ENCODE measurements around the gene C1orf122.

DNA sequence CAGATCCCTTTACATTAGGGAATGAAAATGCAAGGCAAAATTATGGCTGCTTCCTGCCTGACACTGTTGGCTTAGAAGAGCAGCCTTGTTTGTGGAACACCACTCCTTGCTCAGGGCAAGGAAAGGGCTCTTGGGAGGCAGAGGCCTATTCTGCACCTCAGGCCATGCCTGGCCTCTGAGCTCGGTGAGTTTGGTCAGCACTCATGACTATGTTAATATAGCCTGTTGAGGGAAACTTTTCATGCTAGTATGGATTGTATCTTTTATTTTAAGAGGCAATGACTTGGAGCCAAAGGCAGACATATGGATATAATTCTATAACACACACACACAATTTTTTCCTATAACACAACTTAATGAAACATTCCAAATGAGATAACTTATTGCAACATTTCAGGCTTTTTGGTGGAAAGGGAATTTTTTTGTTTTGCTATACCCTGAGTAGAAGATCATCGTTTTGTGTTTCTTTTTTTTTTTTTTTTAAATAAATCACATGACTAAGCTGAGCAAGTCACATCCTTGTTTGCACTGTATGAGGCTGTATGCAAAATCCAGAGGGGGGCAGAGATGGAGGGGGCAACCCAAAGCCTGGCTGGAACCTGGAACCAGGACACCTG is 6.0 kb downstream of the C1orf122 start:
- TF ChIP-seq, protein P1, sequence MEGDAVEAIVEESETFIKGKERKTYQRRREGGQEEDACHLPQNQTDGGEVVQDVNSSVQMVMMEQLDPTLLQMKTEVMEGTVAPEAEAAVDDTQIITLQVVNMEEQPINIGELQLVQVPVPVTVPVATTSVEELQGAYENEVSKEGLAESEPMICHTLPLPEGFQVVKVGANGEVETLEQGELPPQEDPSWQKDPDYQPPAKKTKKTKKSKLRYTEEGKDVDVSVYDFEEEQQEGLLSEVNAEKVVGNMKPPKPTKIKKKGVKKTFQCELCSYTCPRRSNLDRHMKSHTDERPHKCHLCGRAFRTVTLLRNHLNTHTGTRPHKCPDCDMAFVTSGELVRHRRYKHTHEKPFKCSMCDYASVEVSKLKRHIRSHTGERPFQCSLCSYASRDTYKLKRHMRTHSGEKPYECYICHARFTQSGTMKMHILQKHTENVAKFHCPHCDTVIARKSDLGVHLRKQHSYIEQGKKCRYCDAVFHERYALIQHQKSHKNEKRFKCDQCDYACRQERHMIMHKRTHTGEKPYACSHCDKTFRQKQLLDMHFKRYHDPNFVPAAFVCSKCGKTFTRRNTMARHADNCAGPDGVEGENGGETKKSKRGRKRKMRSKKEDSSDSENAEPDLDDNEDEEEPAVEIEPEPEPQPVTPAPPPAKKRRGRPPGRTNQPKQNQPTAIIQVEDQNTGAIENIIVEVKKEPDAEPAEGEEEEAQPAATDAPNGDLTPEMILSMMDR (IDR thresholded peaks at IDR 0.05; ENCODE audit: insufficient read depth, low read length, poor library complexity, severe bottlenecking), result no peak
- TF ChIP-seq EZH2phosphoT487 (conservative IDR thresholded peaks at IDR 0.05; ENCODE audit: low read length), result no peak

Data from SU-DHL-6 (cell line).